PFSK-1 (cell line): ENCODE measurements around the gene MOCOS.

ENCODE experiments used
- SIN3A ChIP-seq: IDR thresholded peaks from 2 replicates; pipeline ENCODE4 v1.6.1; 2012; ENCODE audit warnings: mild to moderate bottlenecking, low read length, moderate library complexity, borderline replicate concordance; ENCODE audit not compliant: insufficient read depth
- TAF1 ChIP-seq: IDR thresholded peaks from 2 replicates; pipeline ENCODE4 v1.6.1; 2012; ENCODE audit warnings: low read length, control low read depth, borderline replicate concordance; ENCODE audit not compliant: insufficient read depth

DNA sequence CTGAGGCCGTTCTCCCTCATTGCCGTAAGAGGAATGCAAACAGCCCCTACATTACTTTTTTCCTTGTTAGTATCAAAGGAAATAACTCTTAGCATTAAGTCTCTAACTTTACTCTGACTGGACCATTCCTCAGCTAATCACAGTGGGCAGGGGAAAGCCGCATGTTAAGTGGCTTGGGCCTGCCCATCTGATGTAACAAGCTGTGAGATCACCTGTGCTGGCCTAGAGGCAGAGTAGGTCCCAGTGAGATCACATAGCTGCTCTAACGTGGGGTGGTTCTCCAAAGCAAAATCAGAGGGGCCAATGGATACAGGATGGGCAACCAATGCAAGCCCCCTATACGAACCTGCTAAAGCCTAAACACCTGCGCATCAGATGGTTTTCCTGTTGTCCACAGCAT, 5.9 kb upstream of the MOCOS start:
- TF ChIP-seq SIN3A: no peak
- no peak for TF ChIP-seq TAF1
